ENCODE data around the gene ZNF74. TPM values are rescaled to one million over a fixed set of nuclear protein-coding genes. Genes with fewer than 3 reads are reported as not detected.

Gene ZNF74
- total RNA-seq, 1 experiment from 2014 or later, result 34.3 TPM

DNA sequence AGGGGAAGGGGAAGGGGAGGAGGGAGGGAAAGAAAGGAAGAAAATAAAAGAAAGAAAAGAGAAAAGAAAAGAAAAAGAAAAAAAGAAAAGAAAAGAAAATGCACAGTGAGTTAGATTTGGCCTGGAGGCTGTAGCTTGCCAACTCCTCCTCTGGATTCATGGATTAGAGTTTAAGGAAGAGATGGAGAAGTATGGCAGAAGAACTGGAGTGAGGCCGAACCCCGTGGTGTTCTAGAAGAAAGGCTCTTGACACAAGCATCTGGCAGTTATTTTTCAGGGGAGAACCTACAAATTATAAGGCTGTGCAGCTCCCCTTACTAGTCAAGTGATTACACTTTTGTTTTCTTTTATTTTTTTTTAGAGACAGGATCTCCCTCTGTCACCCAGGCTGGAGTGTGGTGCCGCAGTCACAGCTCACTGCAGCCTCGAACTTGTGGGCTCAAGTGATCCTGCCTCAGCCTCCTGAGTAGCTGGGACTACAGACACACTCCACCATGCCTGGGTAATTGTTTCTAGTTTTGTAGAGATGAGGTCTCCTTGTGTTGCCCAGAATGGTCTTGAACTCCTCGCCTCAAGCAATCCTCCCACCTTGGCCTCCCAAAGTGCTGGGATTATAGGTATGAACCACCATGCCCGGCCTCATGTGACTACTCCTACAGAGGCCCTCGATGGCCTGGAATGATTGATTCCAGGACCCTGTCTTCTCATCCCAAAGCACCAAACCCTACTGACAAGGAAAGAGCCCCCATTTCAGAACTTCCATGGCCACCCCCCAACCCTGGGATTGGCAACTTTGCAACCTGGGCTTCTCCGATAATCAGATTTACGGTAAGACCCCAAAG, 19.5 kb downstream of the ZNF74 start:
- no peak overlapping the region for H4K91ac ChIP-seq (ENCODE audit: insufficient read length, low read depth, low read length)
- H2BK5ac ChIP-seq (ENCODE audit: insufficient read length, low read length), result no peak overlapping the region
- no peak overlapping the region for H3K4me2 ChIP-seq (ENCODE audit: insufficient read depth, insufficient read length, low read length)
- Mint-ChIP-seq H3K9me3 (no peaks in the 10 kb centered on the region), H3K4me1 (peaks cover 0 to 7% of the 10 kb centered on the region in 2 experiments; a peak in 1 of 4 replicates), H3K4me3 (no peak overlapping the region; a peak in 1 of 5 replicates), H3K27me3 (ENCODE audit: low read depth) (peaks cover 4% of the 10 kb centered on the region), H3K27ac (no peak overlapping the region), H3K36me3 (ENCODE audit: insufficient read depth in 1 of 3, low read depth in 3 of 3) (peaks cover 0 to 6% (median 0%) of the 10 kb centered on the region in 3 experiments; a peak in 3 of 7 replicates)
- no peak overlapping the region for H3T11ph ChIP-seq (ENCODE audit: low read length)
- peaks cover 4% of the 10 kb centered on the region for H3K23me2 ChIP-seq (ENCODE audit: insufficient read length, low read depth, low read length, poor library complexity, severe bottlenecking)
- no CpG with 5 or more reads among the region's 9 CpGs for WGBS (ENCODE audit: extremely low coverage, insufficient read length, low lambda C conversion rate)
- no peak overlapping the region for H4K8ac ChIP-seq (replicated peaks; ENCODE audit: insufficient read length, low read depth, low read length)
- H2BK15ac ChIP-seq (ENCODE audit: low read depth, low read length), result no peak overlapping the region
- no peak overlapping the region for H2AK5ac ChIP-seq (ENCODE audit: insufficient read length, low read length)
- H3K9ac ChIP-seq (ENCODE audit: extremely low read depth, insufficient read length, low read length), result no peak overlapping the region
- no peak overlapping the region for H3K27ac ChIP-seq (ENCODE audit: insufficient read length, low read depth, low read length)
- H3K79me2 ChIP-seq (ENCODE audit: insufficient read depth, low read length), result no peaks in the 10 kb centered on the region
- H3K18ac ChIP-seq (ENCODE audit: insufficient read length, low read depth, low read length), result no peak overlapping the region
- no peak overlapping the region for H2BK20ac ChIP-seq (ENCODE audit: low read depth, low read length, poor library complexity, severe bottlenecking)
- H3K27me3 ChIP-seq (ENCODE audit: insufficient read depth, low read length), result no peaks in the 10 kb centered on the region
- no peak for DNase-seq
- H3K4ac ChIP-seq (ENCODE audit: low read depth, low read length), result no peak overlapping the region
- no peaks in the 10 kb centered on the region for H3K79me1 ChIP-seq (ENCODE audit: insufficient read depth, low read depth, low read length, poor library complexity, severe bottlenecking)
- no peak overlapping the region for H2BK120ac ChIP-seq (ENCODE audit: low read depth, low read length, poor library complexity, severe bottlenecking)
- no peak overlapping the region for H4K5ac ChIP-seq (ENCODE audit: insufficient read length, low read depth, low read length)
- no peak overlapping the region for H3K23ac ChIP-seq (ENCODE audit: insufficient read length, low read depth, low read length)
- no peak overlapping the region for H3K14ac ChIP-seq (ENCODE audit: insufficient read depth, low read length)
- H2AFZ ChIP-seq (ENCODE audit: low read length), result no peak overlapping the region
- H3K4me1 ChIP-seq (ENCODE audit: insufficient read depth, low read length), result no peaks in the 10 kb centered on the region
- TF ChIP-seq CTCF (conservative IDR thresholded peaks at IDR 0.05), result no peak
- H3K9me3 ChIP-seq (ENCODE audit: control insufficient read depth, low read depth, low read length), result no peaks in the 10 kb centered on the region
- H2BK12ac ChIP-seq (ENCODE audit: insufficient read length, low read depth, low read length), result no peak overlapping the region
- no peaks in the 10 kb centered on the region for H4K20me1 ChIP-seq (ENCODE audit: control insufficient read depth, insufficient read depth, insufficient read length)
- H3K56ac ChIP-seq (ENCODE audit: insufficient read length, low read depth, low read length), result no peak overlapping the region

Measured in H9 (cell line).